D721Med (cell line): ENCODE data around the gene CT45A1.
"Not testable (repeated sequence)": the region's sequence is repeated elsewhere in the genome, so short reads cannot be mapped to it uniquely, and the experiment has no call there.

Source experiments
- DNase-seq: peaks from one replicate; pipeline ENCODE4 v3.0.0; 2011; ENCODE audit warnings: low spot score; ENCODE audit not compliant: insufficient read length
- FAIRE-seq: peaks from 2 replicates; lab custom pipeline; 2011; peaks lifted over from hg19 to GRCh38; lab: Jason Lieb, UNC
- TF ChIP-seq, protein P1 (sequence below): IDR thresholded peaks from 2 replicates; pipeline ENCODE4 v1.5.1; 2012; ENCODE audit warnings: mild to moderate bottlenecking, control low read depth; ENCODE audit not compliant: insufficient read depth; ENCODE audit errors: missing control alignments

CT45A1 gene, protein sequence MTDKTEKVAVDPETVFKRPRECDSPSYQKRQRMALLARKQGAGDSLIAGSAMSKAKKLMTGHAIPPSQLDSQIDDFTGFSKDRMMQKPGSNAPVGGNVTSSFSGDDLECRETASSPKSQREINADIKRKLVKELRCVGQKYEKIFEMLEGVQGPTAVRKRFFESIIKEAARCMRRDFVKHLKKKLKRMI

DNA sequence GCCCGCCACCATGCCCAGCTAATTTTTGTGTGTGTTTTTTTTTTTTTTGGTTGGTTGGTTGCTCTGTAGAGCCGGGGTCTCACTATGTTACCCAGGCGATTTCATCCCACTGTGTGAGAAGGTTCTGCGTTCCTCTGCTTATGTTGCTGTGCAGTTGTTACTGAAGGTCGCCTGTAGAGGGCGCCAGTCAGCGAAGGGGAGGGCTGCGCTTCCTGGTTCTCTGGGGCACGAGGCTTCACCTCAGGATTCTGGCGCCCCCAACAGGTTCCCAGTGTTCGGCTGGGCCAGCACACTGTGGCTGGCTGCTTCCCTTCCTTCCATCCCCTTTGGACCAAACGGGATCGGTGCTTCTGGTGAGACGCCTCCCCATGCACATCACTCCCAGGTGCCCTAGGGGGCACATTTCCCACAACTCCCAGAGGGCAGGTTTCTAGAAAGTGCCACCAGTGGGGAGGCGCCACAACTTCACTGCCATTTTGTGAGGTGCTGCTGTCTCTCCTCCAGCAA lies at the start of gene CT45A1:
Gene CT45A1, plus strand, starts transcription at position 457 of the 507 bp plus-strand sequence. CDS start 5,302 bp downstream, outside the sequence.
- DNase-seq, FAIRE-seq: not testable (repeated sequence)
- TF ChIP-seq, protein P1, sequence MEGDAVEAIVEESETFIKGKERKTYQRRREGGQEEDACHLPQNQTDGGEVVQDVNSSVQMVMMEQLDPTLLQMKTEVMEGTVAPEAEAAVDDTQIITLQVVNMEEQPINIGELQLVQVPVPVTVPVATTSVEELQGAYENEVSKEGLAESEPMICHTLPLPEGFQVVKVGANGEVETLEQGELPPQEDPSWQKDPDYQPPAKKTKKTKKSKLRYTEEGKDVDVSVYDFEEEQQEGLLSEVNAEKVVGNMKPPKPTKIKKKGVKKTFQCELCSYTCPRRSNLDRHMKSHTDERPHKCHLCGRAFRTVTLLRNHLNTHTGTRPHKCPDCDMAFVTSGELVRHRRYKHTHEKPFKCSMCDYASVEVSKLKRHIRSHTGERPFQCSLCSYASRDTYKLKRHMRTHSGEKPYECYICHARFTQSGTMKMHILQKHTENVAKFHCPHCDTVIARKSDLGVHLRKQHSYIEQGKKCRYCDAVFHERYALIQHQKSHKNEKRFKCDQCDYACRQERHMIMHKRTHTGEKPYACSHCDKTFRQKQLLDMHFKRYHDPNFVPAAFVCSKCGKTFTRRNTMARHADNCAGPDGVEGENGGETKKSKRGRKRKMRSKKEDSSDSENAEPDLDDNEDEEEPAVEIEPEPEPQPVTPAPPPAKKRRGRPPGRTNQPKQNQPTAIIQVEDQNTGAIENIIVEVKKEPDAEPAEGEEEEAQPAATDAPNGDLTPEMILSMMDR = peak; percentile 8

DNA sequence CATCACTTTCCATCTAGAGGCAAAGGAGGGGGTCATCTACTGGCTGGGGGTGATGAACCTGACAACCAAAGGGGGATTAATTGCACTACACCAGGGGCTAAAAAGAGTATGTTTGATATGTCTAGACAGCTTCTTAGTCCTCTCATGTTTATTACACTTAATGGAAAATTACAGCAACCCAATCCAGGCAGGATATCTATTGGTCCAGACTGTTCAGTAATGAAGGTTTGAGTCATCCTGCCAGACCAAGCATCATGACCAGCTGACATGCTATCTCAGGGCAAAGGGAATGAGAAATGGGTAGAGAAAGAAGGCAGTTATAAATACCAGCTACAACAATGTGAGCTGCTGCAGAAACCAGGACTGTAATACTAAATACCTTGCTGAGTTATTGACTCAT lies 40.5 kb upstream of the CT45A1 start:
- FAIRE-seq = not testable (repeated sequence)

DNA sequence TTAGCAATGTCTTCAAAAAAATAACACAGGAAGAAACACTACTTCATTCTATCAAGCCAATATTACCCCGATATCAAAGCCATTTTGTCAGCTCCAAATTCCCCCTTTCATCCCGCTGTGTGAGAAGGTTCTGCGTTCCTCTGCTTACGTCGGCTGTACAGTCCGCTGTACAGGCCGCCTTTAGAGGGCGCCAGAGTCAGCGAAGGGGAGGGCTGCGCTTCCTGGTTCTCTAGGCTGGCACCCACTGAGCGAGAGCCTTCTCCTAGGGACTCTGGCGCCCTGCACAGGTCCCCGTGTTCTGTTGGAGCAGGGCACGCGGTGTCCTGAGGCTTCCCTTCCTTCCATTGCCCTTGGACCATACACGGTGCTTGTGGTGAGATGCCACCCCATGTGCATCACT lies 25.3 kb upstream of the CT45A1 start:
- TF ChIP-seq, protein P1 = no peak
- no peak for FAIRE-seq
- DNase-seq = no peak

More for the DNA sequence above, 40.5 kb upstream of the CT45A1 start:
- not testable (repeated sequence) for DNase-seq

DNA sequence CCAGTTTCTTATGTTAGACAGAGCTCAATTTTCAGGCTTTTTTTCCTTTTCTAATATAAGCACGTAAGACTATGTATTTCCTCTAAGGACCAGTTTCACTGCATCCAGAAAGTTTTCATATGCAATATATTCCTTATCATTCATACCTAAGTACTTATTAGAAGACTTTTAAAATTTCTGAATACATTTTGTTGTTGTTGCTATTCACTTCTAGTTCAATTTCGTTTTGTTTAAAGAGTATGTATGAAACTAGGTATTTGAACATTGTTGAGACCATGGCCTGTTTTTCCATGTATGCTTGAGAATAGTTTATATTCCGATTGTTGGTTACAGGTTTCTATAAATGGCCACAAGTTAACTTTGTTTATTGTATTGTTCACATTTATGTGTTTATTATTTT lies 18.0 kb upstream of the CT45A1 start:
- TF ChIP-seq, protein P1 = no peak
- no peak for DNase-seq
- no peak for FAIRE-seq

DNA sequence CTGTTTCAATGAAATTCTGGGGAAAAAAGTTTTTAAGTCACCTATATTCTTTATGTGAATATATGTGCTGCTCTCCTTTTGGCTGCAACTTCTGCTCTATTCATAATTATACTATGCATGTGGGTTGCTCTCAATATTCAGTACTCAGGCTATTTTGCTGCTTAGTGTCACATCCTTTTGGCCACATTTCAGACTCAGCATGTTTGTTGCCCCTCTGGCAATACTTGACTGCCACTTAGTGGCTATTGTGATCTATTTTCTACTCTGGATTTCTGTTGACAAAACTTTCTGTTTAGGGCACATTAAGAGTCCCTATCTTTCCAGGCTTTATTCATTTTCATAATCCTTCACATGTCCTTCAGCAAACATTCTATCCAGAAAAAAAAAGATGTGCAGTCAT lies 15.8 kb upstream of the CT45A1 start:
- no peak for FAIRE-seq
- DNase-seq = no peak
- TF ChIP-seq, protein P1 = peak; percentile 17

DNA sequence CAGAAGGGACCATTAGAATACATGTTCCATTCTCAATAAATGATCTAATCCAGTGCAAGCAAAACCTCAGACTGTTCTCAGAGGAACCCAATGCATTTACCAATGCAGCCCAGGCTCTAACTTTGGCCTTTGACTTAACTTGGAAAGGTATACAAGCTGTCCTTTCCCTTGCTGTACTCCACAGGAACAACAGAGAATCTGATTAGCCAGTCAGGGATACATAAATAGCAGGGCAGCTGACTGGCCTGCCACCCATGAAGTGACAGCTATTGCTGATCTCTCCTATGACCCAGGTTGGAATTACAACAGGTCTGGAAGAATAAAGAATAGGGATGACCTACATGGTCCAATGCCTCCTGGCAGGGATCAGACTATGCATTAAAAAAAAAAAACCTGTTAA lies 14.5 kb upstream of the CT45A1 start:
- TF ChIP-seq, protein P1 = no peak
- DNase-seq (no peak), FAIRE-seq (no peak)

DNA sequence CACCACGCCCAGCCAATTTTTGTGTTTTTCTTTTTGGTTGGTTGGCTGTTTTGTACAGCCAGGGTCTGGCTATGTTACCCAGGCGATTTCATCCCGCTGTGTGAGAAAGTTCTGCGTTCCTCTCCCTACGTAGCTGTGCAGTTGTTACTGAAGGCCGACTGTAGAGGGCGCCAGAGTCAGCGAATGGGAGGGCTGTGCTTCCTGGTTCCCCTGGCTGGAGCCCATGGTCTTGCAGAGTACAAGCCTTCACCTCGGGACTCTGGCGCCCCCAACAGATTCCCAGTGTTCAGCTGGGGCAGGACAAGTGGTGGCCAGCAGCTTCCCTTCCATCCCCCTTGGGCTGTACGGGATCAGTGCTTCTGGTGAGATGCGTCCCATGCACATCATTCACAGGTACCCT lies 5.6 kb upstream of the CT45A1 start:
- FAIRE-seq = no peak
- no peak for DNase-seq
- TF ChIP-seq, protein P1 = peak; percentile 42
